Measurements from ENCODE around the gene ZNF460.

DNA sequence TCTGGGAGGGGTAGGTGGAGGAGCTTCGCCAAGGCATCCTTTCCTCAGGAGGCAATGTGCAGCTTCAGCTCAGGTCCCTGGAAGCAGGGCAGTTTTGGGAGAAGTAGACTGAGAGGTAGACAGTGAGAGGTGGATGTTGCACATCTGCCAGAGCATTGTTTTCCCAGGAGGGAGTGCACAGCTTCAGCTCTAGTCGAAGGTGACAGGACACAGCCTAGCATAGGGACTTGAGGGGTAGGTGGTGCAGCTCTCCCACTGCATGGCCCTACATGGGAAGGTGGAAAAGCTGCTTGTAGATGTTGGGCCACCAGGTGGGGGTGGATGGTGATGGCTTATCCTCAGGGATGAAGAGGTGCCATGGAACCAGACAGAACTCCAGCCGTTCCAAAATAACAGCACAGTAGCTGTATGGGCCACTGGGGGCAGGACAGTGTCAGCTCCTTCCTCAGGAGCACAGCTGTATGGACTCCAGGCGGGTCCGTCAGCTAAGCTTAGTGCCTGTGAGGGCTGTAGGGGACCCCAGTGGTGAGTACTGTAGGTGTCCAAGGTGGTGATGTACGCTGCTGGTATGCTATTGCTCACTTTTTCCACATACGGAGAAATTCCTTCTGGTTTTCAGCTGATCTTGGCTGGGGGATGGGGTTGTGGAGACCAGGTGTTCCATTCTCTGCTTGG, 22.6 kb downstream of the ZNF460 start:
- TF ChIP-seq CTCF (IDR thresholded peaks at IDR 0.05) (no peak), POLR2A (IDR thresholded peaks at IDR 0.05) (no peak)
